Left lobe of liver (tissue), 2 donors: ENCODE results near the gene EPHA1. TPM values are rescaled to one million over a fixed set of nuclear protein-coding genes. Genes with fewer than 3 reads are reported as not detected.
"Not testable (repeated sequence)": the region's sequence is repeated elsewhere in the genome, so short reads cannot be mapped to it uniquely, and the experiment has no call there.

ENCODE experiments used
- ATAC-seq: fragments of 200-7000 bp; cut with Tn5 transposase; one replicate; pipeline ENCODE4 v1.9.1; 2020; ENCODE audit warnings: mild to moderate bottlenecking, moderate library complexity
- DNase-seq: peaks from one replicate; pipeline ENCODE4 v3.0.0-alpha.2; 2020; ENCODE audit warnings: low spot score
- total RNA-seq: library from RNA; stranded (reverse); gene quantifications from one replicate; pipeline ENCODE4 v1.2.1, GENCODE V29; 2021
- donor health status: DM: no; HTN: no; CAD: no; lungs with moderate emphysema.
- donor health status: DM: no; HTN: yes; CAD: no.

EPHA1 gene
- total RNA-seq, 1 donor from 2014 or later: 39.6 TPM

DNA sequence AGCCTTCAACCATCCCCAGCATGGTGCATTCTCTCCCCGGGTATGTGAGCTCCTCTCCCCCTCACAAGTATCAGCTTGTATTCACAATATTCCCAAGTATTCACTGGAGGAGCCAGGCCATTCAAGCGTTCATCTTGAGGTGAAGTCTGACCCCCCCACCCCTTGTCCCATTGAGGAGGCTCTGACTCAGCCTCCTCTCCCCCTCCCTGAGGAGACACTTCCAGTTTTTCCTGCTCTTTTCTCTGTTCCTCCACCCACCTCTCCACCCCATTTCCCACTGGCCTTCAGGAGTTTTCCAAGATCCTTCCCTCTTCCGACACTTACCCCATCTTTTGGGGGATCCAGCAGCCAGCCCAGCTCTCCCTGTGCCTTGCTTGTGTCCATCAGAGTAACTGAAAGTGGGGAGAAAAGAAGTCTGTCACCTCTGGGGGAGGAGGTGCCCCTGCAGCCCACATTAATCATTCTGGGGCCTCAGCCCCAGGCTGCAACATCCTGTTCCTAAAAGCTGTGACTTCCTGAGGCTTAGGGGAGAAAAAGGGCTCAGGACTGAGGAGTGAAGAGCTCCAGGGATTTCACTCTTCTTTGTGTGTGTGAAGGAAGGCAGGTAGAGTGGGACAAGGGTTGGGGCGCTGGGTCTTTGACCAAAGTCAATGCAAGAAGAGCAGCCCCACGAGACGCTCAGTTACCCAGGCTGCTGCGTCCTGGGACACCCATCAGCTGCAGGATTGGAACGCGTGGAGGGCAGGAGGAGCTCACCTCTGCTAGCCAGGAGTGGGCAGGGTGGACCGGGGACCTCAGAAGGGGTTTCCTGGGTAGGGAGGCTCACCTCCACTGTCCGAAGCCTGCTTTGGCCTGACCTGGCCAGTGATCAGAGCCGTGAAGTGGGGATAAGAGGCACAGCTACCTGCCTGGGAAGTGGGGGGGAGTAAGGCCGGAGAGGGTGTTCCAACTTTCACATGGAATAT is 1.1 kb downstream of the EPHA1 start:
- ATAC-seq (peak; percentile 32), DNase-seq (peak; percentile 34)

GRCh38 chr7:143406002-143406357 is 2.7 kb downstream of the EPHA1 start:
- DNase-seq (peak; percentile 43), ATAC-seq (no peak)

DNA sequence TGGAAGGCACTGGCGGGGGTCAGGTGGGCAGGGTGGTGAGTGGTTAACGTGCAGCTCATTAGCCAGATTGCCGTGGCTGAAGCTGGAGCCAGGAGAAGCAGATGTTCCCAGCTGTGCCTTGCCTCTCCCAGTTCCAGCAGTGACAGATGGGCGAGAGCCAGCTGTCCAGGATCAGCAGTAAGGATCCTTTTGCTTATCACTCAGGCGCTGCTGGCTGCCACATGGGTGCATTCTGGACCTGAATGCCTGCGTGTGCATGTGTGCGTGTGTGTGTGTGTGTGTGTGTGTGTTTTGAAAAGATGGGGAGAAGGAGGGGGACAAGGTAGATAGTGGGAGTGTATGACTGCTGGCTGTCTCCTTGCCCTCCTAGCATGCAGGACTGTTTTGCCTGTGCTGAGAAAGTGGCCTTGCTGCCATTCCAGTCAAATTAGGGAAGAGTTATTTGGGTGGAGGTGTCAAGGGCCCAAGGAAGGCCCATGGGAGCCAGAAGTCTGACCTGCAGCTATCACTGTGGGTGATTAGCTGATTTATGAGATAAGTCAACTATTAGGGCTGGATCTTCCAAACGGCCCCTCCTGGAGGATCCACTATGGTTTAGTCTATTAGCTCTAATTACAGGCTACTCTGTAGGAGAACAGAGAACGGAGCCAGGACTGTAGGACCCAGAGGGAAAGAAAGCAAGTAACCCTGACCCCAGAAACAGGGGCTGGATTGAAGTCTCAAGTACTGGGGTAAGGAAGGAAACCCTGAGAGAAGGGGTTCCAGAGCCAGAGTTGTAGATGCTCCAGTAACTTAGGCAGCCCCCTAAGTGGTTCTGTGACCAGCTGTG is 3.3 kb downstream of the EPHA1 start:
- ATAC-seq: no peak
- DNase-seq: no peak

- peak; percentile 84 for ATAC-seq
- not testable (repeated sequence) for DNase-seq
These were observed 6.4 kb downstream of the EPHA1 start for GRCh38 chr7:143402233-143402632.

- DNase-seq (no peak), ATAC-seq (no peak)
These were observed 7.4 kb downstream of the EPHA1 start for GRCh38 chr7:143401265-143401664.

- ATAC-seq: no peak
- no peak for DNase-seq
These were observed 9.0 kb downstream of the EPHA1 start for GRCh38 chr7:143399642-143400041.

DNA sequence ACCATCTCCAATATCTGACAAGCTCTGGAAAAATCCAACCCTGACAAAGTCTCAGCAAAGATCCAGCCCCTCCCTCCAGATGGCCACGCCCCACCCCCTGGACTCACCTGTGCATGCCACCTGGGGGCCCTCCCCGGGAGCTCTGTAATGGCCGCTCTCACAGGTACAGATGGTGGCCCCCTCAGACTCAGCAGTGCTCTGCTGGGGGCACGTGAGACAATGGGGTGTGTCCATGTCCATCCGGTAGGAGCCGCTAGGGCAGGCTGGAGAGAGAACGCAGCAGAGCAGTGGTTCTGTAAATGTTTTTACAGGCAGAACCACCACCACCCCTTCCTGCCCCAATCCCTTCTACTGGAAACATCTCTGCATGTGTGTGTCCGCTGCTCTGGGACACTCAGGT is 9.5 kb downstream of the EPHA1 start:
- no peak for ATAC-seq
- no peak for DNase-seq

DNA sequence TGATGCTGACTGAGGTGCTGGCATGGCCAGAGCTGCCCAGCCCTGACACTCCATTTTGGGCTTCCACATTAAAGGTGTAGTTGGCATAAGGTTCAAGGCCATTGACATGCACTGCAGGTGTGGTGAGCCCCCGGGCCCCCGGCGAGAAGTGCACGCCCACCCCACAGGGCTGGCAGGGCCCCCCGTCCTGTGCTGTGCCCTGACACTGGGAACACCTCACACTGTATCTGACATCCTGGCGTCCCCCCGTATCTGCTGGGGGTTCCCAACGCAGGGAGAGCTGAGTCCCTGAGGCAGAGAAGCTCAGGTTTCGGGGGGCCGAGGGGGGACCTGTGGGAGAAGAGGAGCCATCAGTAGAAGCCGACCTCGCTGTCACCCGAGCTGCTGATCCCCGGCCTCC is 10.0 kb downstream of the EPHA1 start:
- ATAC-seq (no peak), DNase-seq (no peak)

DNA sequence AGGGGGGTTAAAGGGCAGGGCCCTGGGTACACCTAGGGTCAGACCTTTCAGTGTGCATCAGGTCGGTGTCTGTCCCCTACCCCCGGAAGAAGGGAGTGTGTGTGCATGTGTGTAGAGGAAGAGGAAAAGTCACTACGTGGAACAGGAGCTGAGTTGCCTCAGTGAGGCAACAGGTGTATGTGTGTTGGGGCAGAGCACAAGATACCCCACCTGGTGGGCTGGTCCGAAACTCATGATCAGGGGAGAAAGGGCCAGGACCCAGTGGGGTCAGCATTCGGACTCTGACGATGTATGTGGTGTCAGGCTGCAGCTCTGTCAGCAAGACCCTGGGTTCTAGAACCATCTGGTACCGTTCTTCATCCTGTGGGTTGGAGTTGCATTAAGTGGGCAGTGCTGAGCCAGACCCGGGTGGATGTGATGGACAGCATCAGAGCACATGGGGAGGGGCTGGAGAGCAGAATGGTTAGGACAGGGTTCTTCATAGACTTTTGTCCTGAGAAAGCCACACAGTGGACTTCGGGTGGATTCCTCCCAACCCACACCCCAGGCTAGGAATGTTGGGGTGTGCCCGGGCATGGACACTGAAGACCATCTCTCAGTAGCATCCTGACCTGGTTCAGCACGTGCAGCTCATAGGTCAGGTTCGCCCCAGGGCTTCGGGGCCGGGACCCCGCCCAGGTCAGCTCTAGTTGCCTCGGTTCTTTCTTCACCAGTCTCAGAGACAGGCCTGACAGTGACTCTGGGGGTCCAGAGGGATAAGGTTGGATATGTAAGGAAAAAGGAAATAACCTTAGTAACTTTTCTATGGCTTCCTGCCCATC is 10.7 kb downstream of the EPHA1 start:
- no peak for DNase-seq
- ATAC-seq: no peak

GRCh38 chr7:143396625-143397556 is 11.8 kb downstream of the EPHA1 start:
- ATAC-seq: peak; percentile 71
- peak; percentile 90 for DNase-seq

DNA sequence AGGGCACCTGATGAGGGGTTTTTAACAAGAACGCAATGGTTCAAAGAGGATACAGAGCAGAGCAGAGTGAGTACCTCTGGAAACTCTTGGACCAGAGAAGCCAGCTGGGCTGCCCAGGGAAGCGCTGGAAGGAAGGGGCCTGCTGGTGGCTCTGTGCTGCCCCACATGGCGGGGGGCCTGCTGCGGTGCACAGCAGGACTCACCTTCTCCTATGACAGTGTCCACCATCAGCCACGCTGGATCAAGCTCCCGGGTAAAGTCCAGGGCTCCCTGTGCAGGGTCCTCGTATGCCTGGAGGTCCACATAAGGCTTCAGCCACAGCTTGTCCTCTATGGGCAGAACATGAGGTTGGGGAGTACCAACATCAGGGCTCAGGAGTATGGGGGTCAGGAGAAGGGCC is 12.5 kb downstream of the EPHA1 start:
- DNase-seq: no peak
- ATAC-seq: peak; percentile 1

GRCh38 chr7:143395187-143396149 is 13.2 kb downstream of the EPHA1 start:
- ATAC-seq: peak; percentile 75
- DNase-seq: peak; percentile 95

- no peak for DNase-seq
- no peak for ATAC-seq
These were observed 13.9 kb downstream of the EPHA1 start for GRCh38 chr7:143394777-143395176.

GRCh38 chr7:143394068-143394467 is 14.6 kb downstream of the EPHA1 start:
- DNase-seq (no peak), ATAC-seq (no peak)

DNA sequence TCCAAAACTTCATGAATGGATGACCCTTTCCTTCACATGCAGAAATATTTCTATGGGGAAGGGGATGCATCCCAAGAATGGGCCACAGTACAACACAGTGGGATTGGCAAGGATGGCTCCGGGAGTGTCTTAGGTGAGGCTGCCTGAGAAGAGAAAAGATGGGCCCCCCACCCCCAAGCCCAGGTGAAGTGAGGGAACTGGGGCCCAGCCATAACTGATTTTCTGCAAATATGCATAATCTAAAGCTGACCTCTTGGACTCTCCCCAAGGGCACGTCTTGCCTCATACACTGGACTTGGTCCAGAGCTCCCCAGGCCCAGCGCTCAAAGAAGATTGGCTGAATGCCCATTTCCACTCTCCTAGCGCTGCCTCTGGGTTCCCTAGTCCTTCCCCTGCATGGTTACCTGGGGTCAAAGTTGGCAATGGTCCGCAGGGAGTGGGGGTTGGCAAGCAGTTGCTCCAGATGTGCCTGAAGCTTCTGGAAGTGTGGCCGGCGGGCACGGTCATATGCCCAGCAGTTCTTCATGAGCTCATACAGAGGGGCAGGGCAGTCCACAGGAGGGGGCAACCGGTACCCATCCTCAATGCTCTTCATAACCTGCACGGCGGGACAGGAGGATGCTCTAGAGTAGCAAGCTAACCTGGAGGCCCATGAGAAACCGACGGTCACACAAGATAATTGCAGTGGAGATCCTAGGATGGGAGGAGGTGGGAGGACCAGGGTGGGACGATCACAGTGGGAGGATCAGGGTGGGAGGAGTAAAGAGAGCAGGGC is 15.2 kb downstream of the EPHA1 start:
- ATAC-seq: peak; percentile 12
- peak; percentile 83 for DNase-seq

DNA sequence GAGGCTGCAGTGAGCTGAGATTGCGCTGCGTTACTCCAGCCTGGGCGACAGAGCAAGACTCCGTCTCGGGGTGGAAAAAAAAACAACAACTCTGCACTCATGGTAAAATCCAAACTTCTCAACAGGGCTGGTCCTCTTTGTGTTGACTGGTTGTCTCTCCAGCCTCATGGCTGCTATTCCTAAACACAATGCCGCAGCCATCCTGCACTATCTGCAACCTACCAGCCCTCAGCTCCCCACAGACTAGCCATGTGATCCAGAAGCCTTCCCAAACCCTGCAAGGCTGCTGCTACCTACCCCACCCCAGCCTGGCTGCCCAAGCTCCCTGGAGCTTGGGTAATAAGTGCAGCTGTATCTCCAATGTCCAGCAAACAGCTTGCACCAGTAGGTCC is 15.8 kb downstream of the EPHA1 start:
- no peak for DNase-seq
- no peak for ATAC-seq

DNA sequence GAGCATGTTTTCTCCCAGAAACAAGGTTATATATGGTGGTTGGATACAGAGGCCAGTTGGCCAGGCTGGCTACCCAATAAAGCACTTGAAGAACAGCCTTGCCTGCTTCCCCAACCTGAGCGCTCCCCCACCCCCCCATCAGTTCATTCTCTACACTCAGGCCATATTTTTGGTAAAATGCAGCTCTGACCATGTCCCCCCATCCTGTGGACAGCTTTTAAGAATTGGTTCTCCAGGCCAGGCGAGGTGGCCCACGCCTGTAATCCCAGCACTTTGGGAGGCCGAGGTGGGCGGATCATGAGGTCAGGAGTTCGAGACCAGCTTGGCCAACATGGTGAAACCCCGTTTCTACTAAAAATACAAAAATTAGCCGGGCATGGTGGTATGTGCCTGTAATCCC is 16.2 kb downstream of the EPHA1 start:
- ATAC-seq, DNase-seq: not testable (repeated sequence)
